Muscle layer of colon (tissue), 2 donors: Measurements from ENCODE around the gene SACM1L.
A peak's percentile ranks its signal among the peaks of the same experiment; 100 is the strongest.

Source experiments
- H3K27ac ChIP-seq: one replicate; pipeline ENCODE4 v1.7.0; 2013; ENCODE audit warnings: low read depth, mild to moderate bottlenecking, low read length, moderate library complexity
- H3K27me3 ChIP-seq, 2 donors: one replicate each; pipeline ENCODE4 v1.7.0; 2013; ENCODE audit warnings: low read length in 2 of 2, mild to moderate bottlenecking in 2 of 2; ENCODE audit not compliant: insufficient read depth in 2 of 2, control insufficient read depth in 1 of 2
- H3K36me3 ChIP-seq: one replicate; pipeline ENCODE4 v1.7.0; 2013; ENCODE audit warnings: mild to moderate bottlenecking, low read length; ENCODE audit not compliant: insufficient read depth
- H3K4me1 ChIP-seq: one replicate; pipeline ENCODE4 v1.7.0; 2013; ENCODE audit warnings: mild to moderate bottlenecking, low read length; ENCODE audit not compliant: insufficient read depth
- H3K4me3 ChIP-seq, 2 donors: one replicate each; pipeline ENCODE4 v1.7.0; 2013; ENCODE audit warnings: low read length in 2 of 2, low read depth in 1 of 2, mild to moderate bottlenecking in 1 of 2, moderate library complexity in 1 of 2
- H3K9ac ChIP-seq: one replicate; pipeline ENCODE4 v1.7.0; 2013; ENCODE audit warnings: low read length
- H3K9me3 ChIP-seq: one replicate; pipeline ENCODE4 v1.7.0; 2013; ENCODE audit warnings: mild to moderate bottlenecking, low read length
- donor health status: abdominal sarcoma.
- donor health status: Adenocarcinoma of cecum.

SACM1L gene, protein sequence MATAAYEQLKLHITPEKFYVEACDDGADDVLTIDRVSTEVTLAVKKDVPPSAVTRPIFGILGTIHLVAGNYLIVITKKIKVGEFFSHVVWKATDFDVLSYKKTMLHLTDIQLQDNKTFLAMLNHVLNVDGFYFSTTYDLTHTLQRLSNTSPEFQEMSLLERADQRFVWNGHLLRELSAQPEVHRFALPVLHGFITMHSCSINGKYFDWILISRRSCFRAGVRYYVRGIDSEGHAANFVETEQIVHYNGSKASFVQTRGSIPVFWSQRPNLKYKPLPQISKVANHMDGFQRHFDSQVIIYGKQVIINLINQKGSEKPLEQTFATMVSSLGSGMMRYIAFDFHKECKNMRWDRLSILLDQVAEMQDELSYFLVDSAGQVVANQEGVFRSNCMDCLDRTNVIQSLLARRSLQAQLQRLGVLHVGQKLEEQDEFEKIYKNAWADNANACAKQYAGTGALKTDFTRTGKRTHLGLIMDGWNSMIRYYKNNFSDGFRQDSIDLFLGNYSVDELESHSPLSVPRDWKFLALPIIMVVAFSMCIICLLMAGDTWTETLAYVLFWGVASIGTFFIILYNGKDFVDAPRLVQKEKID

DNA sequence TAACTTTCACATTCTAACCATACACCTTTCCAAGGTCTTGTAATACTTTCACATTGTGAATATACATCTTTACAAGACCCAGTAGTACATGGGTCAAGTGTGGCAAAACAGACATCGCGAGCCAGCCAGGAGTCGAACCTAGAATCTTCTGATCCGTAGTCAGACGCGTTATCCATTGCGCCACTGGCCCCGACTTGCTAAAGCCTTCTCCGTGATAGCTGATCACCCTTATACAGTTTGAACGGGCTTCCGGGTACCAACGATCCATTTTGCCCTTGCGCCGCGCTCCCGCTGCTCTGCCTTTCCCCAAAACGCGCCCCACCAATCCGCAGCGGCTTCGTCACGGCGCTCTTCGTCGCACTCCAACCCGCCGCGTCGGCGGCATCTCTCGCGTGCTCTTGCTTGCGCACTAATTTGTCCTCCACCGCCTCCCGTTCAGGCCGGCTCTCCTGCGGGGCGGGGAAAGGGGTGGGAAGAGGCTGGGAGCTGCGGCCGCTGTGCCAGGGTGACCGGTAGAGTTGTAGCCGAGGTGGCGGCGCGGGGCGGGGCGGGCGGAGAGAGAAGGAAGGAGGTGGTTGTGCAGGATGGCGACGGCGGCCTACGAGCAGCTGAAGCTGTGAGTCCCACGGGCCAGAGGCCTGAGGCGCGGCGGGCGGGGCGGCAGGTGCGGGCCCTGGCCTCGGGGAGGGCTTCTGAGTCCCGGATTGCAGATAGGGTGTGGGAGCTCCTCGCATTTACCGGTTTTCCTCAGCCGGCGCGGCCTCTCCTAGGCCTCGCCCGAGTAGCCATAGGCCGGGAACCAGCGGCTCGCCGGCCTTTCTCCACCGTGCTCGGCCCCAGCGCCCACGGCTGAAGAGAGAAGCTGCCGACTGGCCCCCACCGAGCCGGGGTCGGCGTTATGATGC is at the start of gene SACM1L:
TSS of gene SACM1L (plus strand) at position 515 of the 905 bp plus-strand sequence. CDS start at position 585, 70 bp downstream.
- H3K9ac ChIP-seq = peak within 1 kb of the TSS; percentile 79
- H3K9me3 ChIP-seq = no peaks in the 10 kb centered on the region
- peak within 1 kb of the TSS; percentile 89 for H3K27ac ChIP-seq
- no peaks in the 10 kb centered on the region for H3K36me3 ChIP-seq
- peak within 1 kb of the TSS; percentile 79 to 92 for H3K4me3 ChIP-seq
- H3K4me1 ChIP-seq = peaks cover 30% of the 10 kb centered on the region
- no peaks in the 10 kb centered on the region for H3K27me3 ChIP-seq

DNA sequence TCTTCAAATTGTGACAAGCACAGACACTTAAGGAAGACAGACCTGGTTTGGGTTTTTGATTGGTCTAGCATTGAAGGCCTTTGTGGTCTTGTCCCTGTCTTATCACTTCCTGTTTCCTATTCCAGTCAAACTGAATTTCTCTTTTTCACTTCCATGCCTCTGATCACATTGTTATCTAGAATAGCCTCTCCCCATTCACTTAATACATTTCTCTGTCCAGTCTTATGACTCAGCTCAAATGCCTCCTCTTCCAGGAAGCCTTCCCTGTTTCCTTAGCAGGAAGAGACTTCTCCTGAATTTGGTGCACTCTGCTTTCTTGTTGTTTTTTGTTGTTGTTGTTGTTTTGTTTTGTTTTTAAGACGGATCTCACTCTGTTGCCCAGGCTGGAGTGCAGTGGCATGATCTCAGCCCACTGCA is 49.1 kb upstream of the SACM1L start:
- H3K4me1 ChIP-seq = peaks cover 27% of the 10 kb centered on the region

DNA sequence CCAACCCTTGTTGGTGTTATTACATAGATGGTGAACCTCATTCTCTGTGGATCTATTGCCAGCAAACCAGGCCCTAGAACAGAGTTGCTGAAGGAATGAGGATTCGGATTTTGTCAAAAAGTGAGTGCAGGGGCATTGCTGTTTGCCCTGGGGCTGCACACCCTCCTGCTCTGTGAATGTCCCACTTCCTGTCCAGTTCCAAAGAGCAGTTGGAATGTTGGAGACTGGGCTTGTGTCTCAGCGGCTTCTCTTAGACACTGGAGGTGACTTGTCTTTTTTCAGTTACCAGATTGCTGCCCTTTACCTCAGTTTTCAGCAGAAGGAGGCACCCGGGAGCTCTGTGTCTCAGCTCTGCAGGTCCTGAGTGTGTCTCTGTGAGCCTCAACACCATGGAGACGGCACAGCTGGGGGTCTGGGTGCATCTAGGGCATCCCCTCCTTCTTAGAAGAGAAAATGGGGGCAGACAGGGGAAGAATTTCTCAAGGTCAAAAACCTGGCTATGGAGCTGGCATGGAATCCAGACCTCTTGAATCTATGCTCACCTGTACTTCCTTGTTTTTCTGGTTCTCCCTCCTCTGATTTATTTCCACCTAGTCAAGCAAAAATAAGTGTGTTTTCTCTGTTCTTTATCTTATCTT is 48.4 kb upstream of the SACM1L start:
- Histone ChIP-seq H3K27me3 (no peaks in the 10 kb centered on the region), H3K27ac (no peak overlapping the region), H3K9ac (no peak overlapping the region), H3K4me1 (peaks cover 27% of the 10 kb centered on the region), H3K36me3 (peaks cover 9% of the 10 kb centered on the region), H3K9me3 (no peaks in the 10 kb centered on the region), H3K4me3 (no peak overlapping the region)

More for the DNA sequence above, 49.1 kb upstream of the SACM1L start:
- H3K36me3 ChIP-seq = peaks cover 9% of the 10 kb centered on the region
- H3K9me3 ChIP-seq = no peaks in the 10 kb centered on the region
- no peak overlapping the region for H3K4me3 ChIP-seq
- H3K9ac ChIP-seq = no peak overlapping the region
- no peaks in the 10 kb centered on the region for H3K27me3 ChIP-seq
- no peak overlapping the region for H3K27ac ChIP-seq

DNA sequence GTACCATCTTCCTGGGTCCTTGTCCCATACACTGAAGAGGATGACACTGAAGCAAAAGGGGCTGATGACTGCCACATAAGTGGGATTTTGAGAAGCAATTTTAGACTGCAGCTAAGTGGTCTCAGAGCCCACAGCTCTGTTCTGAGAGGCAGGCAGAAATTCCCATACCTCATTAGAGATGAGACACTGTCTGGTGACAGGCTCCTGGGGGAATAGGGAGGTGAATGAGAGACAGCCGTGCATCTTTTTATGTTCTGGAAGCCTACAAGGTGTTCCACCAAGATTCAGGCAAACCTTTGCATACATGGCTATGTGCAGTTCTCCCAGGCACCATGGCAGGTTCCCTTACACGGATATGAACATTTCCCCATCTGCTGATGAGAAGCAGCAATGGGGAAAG is 47.4 kb upstream of the SACM1L start:
- Histone ChIP-seq H3K27me3 (no peaks in the 10 kb centered on the region), H3K27ac (no peak overlapping the region), H3K9ac (no peak overlapping the region), H3K9me3 (no peaks in the 10 kb centered on the region), H3K36me3 (peaks cover 1% of the 10 kb centered on the region), H3K4me3 (no peak overlapping the region), H3K4me1 (peaks cover 29% of the 10 kb centered on the region)

DNA sequence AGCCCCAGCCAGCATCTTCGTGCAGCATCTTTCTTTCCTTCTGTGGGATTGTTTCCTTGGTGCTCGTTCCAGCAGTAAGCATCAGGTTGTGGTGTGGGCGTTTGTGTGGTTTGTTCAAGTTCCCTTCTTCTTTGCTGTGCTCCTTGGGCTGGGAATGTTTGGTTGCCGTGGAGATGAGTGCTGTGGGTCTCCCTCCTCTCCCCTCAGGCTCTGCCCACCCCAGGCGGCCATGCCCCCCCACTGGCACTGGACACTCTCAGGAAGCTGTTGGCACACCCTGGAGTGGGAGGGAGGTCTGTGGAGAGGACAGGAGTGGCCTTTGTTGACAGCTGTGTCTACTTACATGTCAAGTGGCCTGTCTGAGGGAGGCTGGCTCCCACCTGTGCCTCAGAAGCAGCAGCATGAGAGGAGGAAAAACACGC is 46.5 kb upstream of the SACM1L start:
- no peak overlapping the region for H3K9ac ChIP-seq
- no peak overlapping the region for H3K27ac ChIP-seq
- H3K4me3 ChIP-seq = no peak overlapping the region
- H3K9me3 ChIP-seq = no peaks in the 10 kb centered on the region
- no peaks in the 10 kb centered on the region for H3K36me3 ChIP-seq
- peaks cover 39% of the 10 kb centered on the region for H3K4me1 ChIP-seq
- no peaks in the 10 kb centered on the region for H3K27me3 ChIP-seq

DNA sequence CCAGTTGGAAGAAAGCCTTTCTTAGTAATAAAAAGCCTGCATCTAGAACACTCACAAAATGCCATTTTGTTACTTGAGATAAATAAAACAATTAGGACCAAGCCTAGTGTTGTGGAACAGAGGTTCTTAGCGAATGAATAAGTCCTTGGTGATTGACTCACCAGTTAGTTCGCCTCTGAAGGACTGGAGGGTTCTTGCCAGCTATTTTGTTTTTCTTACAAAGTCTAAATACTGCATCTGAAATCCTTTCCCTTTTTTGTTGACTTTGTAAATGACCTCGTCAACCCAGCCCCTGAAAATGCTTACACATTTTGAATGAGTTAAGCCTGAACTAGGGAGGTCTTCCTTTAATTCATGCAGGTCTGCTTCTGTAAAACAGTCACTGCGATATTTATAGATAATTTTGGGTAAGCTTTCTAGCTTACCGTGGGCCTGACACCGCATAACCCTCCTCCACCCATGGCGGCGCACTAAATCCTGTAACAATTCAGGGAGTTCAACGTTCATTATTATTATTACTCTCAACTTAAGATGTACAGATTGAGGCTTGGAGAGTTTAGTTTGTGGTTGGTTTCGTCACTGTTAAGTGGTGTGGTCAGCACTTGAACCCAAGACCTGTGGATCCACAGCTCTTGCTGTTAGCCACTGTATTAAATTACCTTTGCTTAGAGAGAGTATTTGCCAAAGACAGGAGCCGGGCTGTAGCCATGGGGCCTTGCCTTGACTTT is 45.0 kb upstream of the SACM1L start:
- H3K36me3 ChIP-seq = no peaks in the 10 kb centered on the region
- H3K4me3 ChIP-seq = no peak overlapping the region
- no peak overlapping the region for H3K27ac ChIP-seq
- H3K9ac ChIP-seq = no peak overlapping the region
- no peaks in the 10 kb centered on the region for H3K9me3 ChIP-seq
- H3K27me3 ChIP-seq = no peaks in the 10 kb centered on the region
- peaks cover 40% of the 10 kb centered on the region for H3K4me1 ChIP-seq

DNA sequence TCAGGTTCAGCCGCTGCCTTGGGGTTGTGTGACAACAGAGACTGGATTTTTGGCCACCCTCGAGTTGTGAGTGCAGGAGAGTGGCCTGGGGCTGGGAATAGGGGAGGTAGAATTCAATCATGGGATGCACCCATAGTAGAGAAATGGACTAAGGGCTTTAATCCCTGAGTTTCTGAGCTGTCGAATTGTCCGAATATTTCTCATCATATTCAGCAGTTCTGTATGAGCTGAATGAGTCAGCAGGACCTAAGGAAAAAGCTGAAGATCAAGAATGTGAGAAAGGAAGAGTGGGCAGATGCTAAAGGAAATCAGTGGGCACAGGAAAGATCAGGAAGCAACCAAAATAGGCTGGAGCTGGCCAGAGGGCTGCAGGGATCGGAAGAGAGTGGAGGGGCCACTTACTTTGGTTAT is 44.4 kb upstream of the SACM1L start:
- Histone ChIP-seq H3K9ac (no peak overlapping the region), H3K4me3 (no peak overlapping the region), H3K27me3 (no peaks in the 10 kb centered on the region), H3K27ac (no peak overlapping the region), H3K36me3 (no peaks in the 10 kb centered on the region), H3K4me1 (peaks cover 40% of the 10 kb centered on the region), H3K9me3 (no peaks in the 10 kb centered on the region)

DNA sequence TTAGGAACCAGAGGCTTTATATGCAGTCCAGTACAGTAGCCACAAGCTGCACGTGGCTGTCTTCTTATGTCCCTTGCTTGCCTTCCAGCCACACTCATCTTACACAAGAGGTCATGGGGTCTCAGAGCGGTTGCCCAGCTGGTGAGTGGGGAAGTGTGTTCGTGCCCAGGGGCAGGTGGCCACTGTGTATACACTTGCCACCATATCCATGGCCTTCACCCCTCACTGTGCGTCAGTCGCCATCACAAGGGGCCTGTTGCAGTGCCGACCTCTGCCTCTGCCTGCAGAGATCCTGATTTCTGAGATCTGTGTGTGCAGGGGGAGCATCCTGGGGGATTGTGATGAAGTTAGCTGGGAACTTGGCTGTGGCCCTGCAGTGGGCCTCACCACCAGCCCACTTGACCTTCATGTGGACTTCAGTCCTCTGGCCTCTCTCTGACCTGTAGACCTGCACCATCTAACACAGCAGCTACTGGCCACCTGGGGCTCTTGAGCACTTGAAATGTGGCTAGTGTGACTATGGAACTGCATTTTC is 43.1 kb upstream of the SACM1L start:
- peaks cover 40% of the 10 kb centered on the region for H3K4me1 ChIP-seq

DNA sequence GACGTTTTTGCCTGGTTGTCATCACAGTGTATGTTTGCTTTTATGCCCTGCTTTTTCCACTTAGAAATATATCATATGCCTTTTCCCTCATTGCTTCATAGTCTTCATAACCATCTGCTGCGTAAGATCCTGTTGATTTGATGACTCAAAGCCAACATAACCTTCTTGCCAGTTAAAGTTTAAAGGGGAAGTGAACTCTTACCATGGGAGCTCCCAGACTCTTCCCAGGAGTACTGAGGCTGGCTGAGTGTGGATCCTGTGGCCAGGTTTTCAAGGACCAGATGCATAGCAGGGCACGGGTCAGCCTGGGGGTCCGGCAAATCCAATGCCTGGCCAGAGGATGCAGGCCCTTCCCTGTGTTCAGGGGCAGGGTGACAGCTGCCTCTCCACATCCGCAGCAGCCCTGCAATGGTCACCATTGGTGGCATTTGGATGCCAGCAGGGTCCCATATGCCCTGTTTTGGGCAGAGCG is 42.0 kb upstream of the SACM1L start:
- H3K36me3 ChIP-seq = no peaks in the 10 kb centered on the region
- H3K9ac ChIP-seq = no peak overlapping the region
- peaks cover 39% of the 10 kb centered on the region for H3K4me1 ChIP-seq
- no peak overlapping the region for H3K4me3 ChIP-seq
- no peaks in the 10 kb centered on the region for H3K9me3 ChIP-seq
- no peak overlapping the region for H3K27ac ChIP-seq
- H3K27me3 ChIP-seq = no peaks in the 10 kb centered on the region

More for the DNA sequence above, 43.1 kb upstream of the SACM1L start:
- H3K9me3 ChIP-seq = no peaks in the 10 kb centered on the region
- no peak overlapping the region for H3K4me3 ChIP-seq
- H3K9ac ChIP-seq = no peak overlapping the region
- no peaks in the 10 kb centered on the region for H3K27me3 ChIP-seq
- no peaks in the 10 kb centered on the region for H3K36me3 ChIP-seq
- H3K27ac ChIP-seq = no peak overlapping the region

DNA sequence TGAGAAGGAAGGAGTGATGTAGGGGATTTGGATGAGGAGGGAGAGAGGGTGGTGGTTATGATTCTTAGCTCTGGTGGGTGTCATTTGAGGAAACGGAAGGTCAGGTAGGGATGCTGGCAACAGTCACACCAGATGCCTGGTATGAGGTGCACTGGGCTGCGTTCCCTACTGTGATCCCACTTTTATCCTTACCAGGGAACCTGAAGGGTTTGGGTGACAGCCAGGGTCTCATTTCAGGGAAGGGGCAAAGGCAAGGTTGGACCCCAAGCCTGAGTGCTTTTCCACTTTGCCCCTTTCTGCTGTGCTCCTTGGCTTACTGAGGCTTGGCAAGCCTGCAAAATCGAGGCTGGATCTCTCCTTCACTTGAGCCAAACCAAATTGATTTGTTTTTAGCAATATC is 36.0 kb upstream of the SACM1L start:
- Histone ChIP-seq H3K4me3 (no peak overlapping the region), H3K9ac (no peak overlapping the region), H3K9me3 (no peaks in the 10 kb centered on the region), H3K36me3 (no peaks in the 10 kb centered on the region), H3K27ac (no peak overlapping the region), H3K27me3 (no peaks in the 10 kb centered on the region), H3K4me1 (peaks cover 23% of the 10 kb centered on the region)
